Activated naive CD8-positive, alpha-beta T cell treated with anti-CD3 and anti-CD28 coated beads, Interleukin-2, amount 50 U/mL, for 16 hours (primary cell): Measurements from ENCODE around the gene GCDH.
"Not testable (repeated sequence)": the region's sequence is repeated elsewhere in the genome, so short reads cannot be mapped to it uniquely, and the experiment has no call there.

Source experiments
- DNase-seq: peaks from one replicate; pipeline ENCODE4 v3.0.0-alpha.2; 2020; ENCODE audit warnings: low read depth, low spot score

Gene GCDH

GRCh38 chr19:12872941-12873890, 17.7 kb upstream of the GCDH start:
- no peak for DNase-seq

GRCh38 chr19:12873891-12874745, 16.8 kb upstream of the GCDH start:
- DNase-seq, result no peak

GRCh38 chr19:12875086-12875485, 15.9 kb upstream of the GCDH start:
- DNase-seq, result no peak

- DNase-seq, result no peak
Observed at GRCh38 chr19:12880551-12881171, 10.3 kb upstream of the GCDH start.

GRCh38 chr19:12881172-12881808, 9.7 kb upstream of the GCDH start, which contains the start of gene DNASE2:
DNASE2 (minus strand) TSS chr19:12881449; CDS start chr19:12881375, 74 bp downstream.
- peak; percentile 75 for DNase-seq

GRCh38 chr19:12882589-12882988, 8.4 kb upstream of the GCDH start:
- no peak for DNase-seq

- no peak for DNase-seq
Observed at GRCh38 chr19:12884202-12884601, 6.8 kb upstream of the GCDH start.

GRCh38 chr19:12884627-12884925, 6.4 kb upstream of the GCDH start:
- DNase-seq, result no peak

- peak; percentile 80 for DNase-seq
Observed at GRCh38 chr19:12884926-12885748, 5.8 kb upstream of the GCDH start.

- DNase-seq, result no peak
Observed at GRCh38 chr19:12885749-12886650, 5.0 kb upstream of the GCDH start.

- DNase-seq, result no peak
Observed at GRCh38 chr19:12886651-12886968, 4.3 kb upstream of the GCDH start.

- no peak for DNase-seq
Observed at GRCh38 chr19:12886969-12887747, 3.8 kb upstream of the GCDH start, which contains the start of gene KLF1. KLF1 (minus strand) TSS chr19:12887201; CDS start chr19:12887140, 61 bp downstream.

GRCh38 chr19:12888006-12888603, 2.9 kb upstream of the GCDH start:
- DNase-seq, result no peak

- not testable (repeated sequence) for DNase-seq
Observed at GRCh38 chr19:12890299-12890786, 617 bp upstream of the GCDH start.

- no peak for DNase-seq
Observed at GRCh38 chr19:12891553-12892021, 627 bp downstream of the GCDH start.

- DNase-seq, result no peak
Observed at GRCh38 chr19:12893582-12893981, 2.6 kb downstream of the GCDH start.

GRCh38 chr19:12896460-12896859, 5.5 kb downstream of the GCDH start:
- no peak for DNase-seq

- no peak for DNase-seq
Observed at GRCh38 chr19:12899891-12900518, 9.0 kb downstream of the GCDH start.
